AG10803 (cell line): Measurements from ENCODE around the gene AOPEP.

Experiments
- DNase-seq: peaks from one replicate; pipeline ENCODE4 v3.0.0; 2010; ENCODE audit warnings: low read depth
- H3K4me3 ChIP-seq: 2 replicates; pipeline ENCODE4 v1.5.1; 2011; ENCODE audit warnings: mild to moderate bottlenecking, low read length, control low read depth
- TF ChIP-seq, protein P1 (sequence below): conservative IDR thresholded peaks from 2 replicates; pipeline ENCODE4 v1.5.1; 2011; ENCODE audit warnings: mild to moderate bottlenecking, low read length, control low read depth, inconsistent platforms

AOPEP gene

DNA sequence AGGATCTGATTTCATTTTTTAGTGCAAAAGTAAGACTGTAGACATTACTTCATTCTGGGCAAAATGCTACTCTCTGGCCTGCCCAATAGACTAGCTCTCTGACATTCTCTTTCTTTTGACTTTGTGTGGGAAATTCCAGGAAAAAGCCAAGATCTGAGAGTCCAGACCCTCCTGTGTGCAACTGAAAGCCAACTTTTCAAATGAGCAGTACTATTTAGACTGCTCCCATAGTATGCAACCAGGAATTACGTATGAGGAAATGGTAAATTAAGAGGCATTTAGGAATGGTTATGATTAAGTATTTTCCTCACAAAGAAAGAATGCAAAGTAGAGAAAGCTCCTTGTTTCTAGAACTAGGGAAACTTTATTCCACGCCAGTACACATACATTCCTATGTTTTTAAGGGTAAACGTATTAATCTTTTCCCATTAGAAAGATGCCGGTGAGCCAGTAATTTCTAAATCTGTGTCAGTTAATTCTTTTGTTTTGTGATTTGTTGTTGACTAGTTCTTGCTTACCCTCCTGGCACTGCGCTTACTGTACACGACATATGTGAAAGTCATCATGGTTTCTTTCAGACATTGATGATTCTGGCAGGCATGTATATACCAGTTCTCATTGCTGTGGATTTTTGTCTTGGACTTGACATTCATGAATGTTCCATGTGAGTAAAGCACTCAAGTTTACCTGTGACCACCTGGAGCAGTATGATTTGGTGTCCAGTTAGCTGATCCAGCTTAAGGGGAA is 56.0 kb downstream of the AOPEP start:
- no peak overlapping the region for H3K4me3 ChIP-seq
- TF ChIP-seq, protein P1, sequence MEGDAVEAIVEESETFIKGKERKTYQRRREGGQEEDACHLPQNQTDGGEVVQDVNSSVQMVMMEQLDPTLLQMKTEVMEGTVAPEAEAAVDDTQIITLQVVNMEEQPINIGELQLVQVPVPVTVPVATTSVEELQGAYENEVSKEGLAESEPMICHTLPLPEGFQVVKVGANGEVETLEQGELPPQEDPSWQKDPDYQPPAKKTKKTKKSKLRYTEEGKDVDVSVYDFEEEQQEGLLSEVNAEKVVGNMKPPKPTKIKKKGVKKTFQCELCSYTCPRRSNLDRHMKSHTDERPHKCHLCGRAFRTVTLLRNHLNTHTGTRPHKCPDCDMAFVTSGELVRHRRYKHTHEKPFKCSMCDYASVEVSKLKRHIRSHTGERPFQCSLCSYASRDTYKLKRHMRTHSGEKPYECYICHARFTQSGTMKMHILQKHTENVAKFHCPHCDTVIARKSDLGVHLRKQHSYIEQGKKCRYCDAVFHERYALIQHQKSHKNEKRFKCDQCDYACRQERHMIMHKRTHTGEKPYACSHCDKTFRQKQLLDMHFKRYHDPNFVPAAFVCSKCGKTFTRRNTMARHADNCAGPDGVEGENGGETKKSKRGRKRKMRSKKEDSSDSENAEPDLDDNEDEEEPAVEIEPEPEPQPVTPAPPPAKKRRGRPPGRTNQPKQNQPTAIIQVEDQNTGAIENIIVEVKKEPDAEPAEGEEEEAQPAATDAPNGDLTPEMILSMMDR, result no peak
- DNase-seq, result peak; percentile 92

DNA sequence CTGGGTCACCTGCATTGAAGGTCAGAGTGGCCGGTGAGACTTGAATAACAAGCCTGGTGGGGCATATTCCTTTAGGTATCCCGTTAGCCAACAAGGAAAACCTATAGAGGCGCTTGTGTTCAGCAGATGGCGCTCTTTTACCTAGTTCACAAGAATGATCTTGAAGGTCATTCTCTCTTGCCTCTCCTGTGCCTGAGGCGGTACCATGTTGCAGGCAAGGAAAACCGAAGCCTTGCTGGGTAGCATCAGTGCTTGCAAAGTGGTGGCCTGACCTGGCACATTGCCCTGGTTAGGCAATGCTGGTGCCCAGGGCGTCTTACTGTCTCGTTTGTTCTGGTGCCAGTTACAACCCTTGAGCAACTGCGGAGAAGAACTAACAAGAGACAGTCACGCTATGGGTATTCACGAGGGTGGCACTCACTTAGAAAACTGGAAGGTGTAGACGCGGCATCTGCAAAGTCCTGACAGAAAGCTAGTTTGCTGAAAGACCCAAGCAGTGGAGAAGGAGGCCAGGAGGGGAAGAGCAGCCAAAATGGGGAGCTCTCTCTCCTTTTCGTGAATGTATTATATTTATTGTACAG is 56.7 kb downstream of the AOPEP start:
- peak; percentile 96 for DNase-seq
- no peak overlapping the region for H3K4me3 ChIP-seq
- TF ChIP-seq, protein P1, result peak; percentile 75

- DNase-seq, result no peak
- H3K4me3 ChIP-seq, result no peak overlapping the region
- TF ChIP-seq, protein P1, result no peak
Measured at GRCh38 chr9:94783928-94784327, 57.4 kb downstream of the AOPEP start.

DNA sequence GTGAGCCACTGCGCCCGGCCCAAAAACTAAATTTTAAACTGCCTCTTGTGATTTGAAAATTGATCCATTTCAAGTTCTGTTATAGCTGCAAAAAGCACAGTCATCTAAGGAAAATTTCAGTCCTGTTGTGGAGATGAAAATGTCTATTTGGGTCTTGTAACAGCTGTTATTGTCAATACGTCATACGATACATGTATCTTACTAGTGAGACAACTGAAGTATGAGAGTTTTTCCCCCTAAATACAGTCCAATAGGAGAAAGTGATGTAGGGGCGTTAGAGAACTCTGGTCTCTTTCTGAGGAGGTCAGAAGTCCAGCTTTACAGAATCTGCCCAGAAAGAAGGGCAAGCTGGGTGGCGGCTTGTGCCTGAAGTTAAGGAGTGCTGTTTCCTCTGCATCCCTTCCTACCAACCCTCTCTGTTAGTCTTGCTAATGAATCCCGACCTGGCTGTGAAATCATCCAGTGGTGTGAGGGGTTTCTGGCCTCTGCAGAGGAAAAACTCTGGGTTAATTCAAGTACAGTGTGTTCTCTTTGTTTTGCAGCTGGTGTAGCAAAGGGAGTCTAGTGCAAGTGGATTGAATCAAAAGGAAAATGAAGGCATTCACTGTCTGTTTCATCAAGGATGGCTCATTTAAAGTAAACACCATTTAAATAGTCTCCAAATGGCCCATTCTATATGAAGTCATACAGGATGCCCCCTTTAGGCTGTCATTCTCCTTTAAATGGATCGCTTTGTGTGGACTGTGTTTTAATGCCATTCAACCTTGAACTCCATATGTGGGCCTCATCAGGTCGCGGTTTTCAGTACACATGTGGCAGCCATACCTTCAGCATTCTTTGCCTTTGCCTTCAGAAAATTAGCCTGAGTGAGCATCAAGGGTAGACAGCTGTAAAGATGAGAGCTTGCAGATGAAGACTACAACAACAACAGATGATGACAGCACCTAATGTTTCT is 59.0 kb downstream of the AOPEP start:
- H3K4me3 ChIP-seq, result no peak overlapping the region
- TF ChIP-seq, protein P1, result no peak
- DNase-seq, result peak; percentile 17

- TF ChIP-seq, protein P1, result no peak
- no peak for DNase-seq
- no peak overlapping the region for H3K4me3 ChIP-seq
Measured at GRCh38 chr9:94786586-94786985, 60.1 kb downstream of the AOPEP start.

- TF ChIP-seq, protein P1, result no peak
- no peak overlapping the region for H3K4me3 ChIP-seq
- DNase-seq, result no peak
Measured at GRCh38 chr9:94787266-94787665, 60.8 kb downstream of the AOPEP start.
